ENCODE data around the gene AK9.
"Not testable (repeated sequence)": the region's sequence is repeated elsewhere in the genome, so short reads cannot be mapped to it uniquely, and the experiment has no call there.

AK9 gene

DNA sequence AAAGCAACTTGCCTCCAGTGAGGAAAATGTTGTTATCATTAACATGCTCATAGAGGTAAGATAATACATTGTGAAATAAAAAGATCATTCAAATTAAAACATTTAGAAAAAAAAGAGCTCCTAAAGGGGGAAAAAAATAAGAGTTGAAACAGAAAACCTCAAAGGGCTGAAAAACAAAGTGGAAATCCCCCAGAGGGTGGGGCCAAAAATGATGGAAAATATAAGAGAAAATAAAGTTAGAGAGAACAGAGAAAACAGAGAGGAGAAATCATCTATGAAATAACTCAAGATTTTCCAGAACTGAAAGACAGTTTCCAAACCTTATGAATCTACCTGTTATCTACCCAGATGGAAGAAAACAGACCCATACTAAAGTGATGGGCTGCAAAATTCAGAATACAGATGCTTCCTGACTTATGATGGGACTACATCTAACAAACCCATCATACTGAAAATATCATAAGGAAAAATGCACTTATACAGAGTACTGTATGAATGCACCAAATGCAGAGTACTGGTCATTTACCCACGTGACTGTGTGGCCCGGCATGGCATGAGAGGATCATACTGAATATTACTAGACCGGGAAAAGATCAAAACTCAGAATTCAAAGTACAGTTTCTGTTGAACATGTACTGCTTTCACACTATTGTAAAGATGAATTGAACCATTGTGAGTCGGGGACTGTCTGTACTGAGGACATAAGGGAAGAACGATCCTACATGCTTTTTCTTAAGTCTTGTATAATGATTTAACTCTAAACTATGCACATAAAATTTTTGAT is 212.0 kb downstream of the AK9 start:
- no peak for DNase-seq (ENCODE audit: low spot score)

DNA sequence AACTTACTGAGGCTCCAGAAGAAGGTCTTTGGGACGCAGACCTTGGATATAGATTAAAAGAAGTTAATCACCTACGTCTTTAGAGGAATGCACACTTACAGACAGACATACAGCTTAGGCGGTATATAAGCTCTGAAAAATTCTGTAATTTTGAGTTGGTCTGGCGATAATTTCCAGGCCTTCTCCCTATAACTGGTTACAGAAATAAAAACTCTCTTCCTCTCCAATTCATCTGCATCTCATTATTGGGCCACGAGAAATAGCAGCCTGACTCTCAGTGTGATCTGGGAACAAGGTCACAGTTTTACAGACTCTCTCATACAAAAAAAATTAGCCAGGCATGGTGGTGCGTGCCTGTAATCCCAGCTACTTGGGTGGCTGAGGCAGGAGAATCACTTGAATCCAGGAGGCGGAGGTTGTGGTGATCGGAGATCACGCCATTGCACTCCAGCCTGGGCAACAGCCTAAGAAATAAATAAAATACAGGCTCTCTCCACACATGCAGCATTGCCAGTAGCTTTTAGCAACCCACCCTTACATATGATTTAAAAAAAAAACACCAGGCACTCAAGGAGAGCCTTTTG is 212.7 kb downstream of the AK9 start:
- DNase-seq (ENCODE audit: low spot score), result no peak

DNA sequence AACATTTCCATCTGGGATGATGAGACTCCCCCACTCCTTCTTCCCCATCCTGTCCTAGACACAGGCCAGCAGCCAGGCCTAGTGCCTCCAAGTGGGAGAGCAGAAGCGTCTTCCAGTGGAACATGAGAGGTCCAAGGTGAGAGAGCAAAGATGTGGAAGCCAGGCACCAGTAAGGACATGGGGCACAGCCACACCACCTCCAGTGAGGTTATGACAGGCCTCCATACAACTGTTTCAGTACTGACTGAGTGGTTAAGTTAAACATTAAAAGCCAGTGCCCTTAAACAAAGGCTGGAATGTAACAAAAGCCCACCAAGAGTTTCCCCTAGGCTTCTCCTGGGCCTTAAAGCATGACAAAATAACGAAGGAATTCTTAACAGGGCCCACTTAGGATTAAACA is 213.3 kb downstream of the AK9 start:
- no peak for DNase-seq (ENCODE audit: low spot score)

- no peak for DNase-seq (ENCODE audit: low spot score)
Measured at GRCh38 chr6:109477184-109477583, 213.8 kb downstream of the AK9 start.

DNA sequence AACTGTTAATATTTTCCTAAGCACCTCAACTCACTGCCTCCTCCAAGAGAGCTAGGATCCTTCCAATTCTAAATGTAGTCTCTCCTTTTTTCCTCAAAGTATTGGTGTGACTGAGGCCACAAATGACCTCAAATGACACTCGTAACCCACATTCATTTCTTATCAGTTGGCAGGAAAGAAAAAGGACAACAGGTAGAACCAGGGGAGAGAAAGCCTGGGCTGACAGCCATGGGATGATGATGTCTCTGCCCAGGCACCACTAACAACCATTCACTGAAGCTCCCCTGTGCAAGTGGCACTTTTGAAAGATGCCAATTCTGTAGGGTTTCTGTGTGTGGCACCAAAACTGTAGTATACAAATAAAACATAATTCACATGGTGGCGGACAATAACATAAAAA is 215.4 kb downstream of the AK9 start:
- DNase-seq (ENCODE audit: low spot score), result no peak

DNA sequence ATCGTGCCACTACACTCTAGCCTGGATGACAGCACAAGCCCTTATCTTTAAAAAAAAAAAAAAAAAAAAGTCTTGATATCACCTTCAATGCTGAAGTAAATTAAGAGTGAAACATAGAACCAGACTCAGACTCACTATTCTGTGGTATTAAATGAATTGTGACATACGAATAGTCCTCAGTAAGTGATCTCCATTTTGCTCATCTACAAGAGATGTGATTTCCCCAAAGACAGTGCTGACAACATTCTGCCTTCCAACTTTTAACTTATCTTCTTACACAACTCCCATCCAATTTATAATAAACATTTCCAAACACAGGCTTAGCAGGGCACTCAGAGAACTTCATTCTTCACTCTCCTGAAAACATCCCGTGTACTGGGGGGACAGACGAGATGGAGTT is 216.0 kb downstream of the AK9 start:
- no peak for DNase-seq (ENCODE audit: low spot score)

DNA sequence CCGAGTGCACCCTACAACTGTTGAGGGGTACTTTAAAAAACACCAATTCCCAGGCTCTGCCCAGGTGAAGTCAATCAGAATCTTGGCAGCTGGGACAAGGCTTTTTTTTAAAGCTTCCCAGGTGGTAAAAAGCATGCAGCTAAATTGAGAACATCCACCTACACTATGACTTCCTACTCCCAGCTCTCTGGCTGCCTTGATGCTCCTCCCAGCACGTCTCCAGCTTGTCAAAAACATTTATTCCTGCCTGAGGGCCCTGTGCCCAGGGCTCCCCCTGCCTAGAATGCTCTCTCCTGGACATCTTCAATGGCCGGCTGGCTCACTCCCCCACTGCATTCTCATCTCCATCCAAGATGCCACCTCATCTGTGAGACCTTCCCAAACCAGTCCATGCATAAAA is 217.9 kb downstream of the AK9 start:
- no peak for DNase-seq (ENCODE audit: low spot score)

DNA sequence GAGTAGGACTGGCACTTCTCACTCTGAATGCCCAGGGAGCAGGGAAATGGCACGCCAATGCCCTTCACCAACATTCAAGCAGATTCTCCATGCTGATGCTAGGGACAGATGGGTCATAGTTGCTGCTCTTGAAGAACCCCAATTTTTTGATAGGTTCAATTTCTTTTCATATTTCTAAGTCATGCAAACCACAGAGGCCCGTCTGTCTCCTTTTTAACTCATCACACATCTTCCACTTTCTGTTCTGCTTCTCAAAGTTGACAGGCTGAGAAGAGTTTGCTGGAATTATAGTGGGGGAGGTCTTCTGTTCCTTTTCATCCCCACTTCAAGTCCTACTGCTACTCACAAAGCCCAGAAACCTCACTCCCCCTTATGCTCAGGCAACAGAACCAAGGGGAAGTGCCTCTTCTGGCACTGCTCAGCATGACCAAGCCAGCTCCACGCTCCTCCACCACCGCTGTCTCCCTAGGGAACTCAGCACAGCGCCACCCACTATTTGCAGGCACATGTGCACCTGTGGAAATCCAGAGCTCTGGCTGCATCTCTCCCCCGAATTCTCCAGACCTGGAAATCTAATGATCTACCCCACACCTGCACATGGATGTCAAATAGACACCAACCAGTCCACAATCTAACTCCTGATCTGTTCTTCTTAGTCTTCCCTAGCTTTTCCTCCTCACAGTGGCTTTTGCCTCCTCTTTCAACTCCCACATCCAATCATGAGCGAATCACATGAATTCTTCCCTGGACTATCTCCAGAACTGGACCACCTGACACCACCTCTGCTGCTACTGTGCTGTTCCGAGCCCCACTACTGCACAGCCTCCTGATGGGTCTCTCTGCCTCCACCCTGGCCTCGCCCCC is 218.6 kb downstream of the AK9 start:
- no peak for DNase-seq (ENCODE audit: low spot score)

GRCh38 chr6:109471105-109471810 is 219.7 kb downstream of the AK9 start:
- no peak for DNase-seq (ENCODE audit: low spot score)

- DNase-seq (ENCODE audit: low spot score), result no peak
Measured at GRCh38 chr6:109469591-109470189, 221.3 kb downstream of the AK9 start.

DNA sequence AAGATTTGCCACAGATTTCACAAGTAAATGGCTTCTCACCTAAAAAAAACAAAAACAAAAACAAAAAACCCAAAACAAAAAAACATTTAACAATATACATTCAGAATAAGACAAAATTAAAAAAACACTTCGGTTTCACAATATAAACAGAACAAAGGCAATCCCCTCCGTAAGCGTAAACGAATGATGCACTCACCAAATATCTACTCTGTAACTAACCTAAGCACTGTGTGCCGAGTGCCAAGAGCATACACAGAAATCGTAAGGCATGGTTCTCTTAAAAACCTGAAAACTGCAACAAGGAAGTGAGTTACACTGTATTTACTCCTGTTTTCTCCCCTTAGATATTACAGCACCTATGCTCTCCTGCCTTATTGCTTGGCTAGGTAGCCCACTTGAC is 223.3 kb downstream of the AK9 start:
- no peak for DNase-seq (ENCODE audit: low spot score)

- no peak for DNase-seq (ENCODE audit: low spot score)
Measured at GRCh38 chr6:109466212-109466923, 224.6 kb downstream of the AK9 start.

- no peak for DNase-seq (ENCODE audit: low spot score)
Measured at GRCh38 chr6:109465772-109466171, 225.2 kb downstream of the AK9 start.

DNA sequence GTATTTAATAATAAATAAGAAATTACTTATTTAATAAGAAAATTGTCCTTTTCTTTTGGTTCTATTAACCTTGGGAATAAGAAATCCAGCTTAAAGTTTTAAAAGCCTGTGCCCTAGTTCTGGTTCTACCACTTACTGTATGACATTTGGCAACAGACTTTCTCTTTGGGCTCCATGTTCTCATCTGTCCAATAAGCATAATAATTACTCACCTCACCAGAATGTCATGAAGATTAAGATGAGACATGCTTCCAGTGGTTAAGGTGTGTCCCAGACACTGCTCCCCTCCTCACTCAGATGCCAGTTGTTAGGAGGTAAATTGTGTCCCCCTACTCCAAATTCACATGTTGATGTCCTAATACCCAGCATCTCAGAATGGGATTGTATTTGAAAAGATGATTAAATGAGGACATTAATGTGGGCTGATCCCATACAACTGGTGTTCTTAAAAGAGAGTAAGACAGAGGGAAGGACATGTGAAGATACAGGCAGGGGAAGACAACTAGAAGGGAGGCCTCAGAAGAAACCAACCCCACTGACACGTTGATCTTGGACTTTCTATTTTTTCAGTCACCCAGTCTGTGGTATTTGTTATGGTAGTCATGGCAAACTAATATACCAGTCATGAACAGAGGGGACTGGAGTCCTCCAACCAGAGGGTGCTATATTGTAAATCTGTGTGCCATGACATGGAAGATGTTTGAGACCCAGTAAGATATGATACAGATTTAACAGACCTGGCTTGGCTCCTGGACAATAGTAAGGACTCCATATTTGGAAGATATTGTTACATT is 229.1 kb downstream of the AK9 start:
- no peak for DNase-seq (ENCODE audit: low spot score)

DNA sequence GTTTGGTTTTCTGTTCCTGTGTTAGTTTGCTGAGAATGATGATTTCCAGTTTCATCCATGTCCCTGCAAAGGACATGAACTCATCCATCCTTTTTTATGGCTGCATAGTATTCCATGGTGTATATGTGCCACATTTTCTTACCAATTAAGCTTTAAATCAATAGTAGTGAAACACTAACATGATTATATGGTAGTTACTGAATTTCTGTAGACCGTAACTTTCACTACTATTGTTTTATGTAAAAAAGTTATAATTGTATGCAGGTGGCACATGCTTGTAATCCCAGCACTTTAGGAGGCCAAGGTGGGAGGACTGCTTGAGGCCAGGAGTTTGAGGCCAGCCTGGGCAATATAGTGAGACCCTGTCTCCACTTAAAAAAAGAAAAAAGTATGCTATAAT is 229.8 kb downstream of the AK9 start:
- not testable (repeated sequence) for DNase-seq (ENCODE audit: low spot score)

- no peak for DNase-seq (ENCODE audit: low spot score)
Measured at GRCh38 chr6:109460161-109460829, 230.7 kb downstream of the AK9 start.

DNA sequence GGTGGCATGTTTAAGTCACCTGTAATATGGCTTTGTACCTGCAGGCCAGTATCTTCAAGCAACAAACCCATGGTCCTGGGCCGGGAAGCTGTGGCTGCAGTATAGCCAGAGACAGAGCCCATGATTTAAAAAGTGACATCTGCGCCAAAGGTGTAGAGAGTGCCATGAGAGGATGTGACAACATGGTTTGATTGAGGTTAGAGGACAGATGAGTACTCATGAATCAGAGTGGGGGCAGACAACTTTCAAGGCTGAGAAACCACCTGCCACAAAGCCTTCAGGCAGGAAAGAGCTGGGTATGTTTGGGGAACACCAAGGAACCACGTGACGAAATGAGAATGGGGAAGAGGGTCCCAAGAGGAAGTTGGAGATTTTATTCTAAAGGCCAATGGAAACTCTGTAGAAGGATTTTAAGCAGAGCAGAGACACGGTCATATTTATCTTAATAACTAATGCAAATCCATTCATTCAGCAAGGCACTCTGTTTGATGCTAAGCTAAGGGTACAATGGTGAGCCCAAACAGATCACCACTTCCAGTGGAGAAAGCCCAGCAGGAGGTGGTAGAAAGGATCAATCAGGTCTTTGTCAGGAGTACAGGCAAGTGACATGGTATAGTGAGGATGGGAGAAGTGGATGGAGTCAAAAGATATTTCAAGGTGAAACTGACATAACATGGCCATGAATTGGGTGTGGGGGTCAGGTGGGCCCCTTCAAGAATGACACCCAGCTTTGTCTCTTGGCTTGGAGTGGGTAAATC is 232.0 kb downstream of the AK9 start:
- DNase-seq (ENCODE audit: low spot score), result no peak

DNA sequence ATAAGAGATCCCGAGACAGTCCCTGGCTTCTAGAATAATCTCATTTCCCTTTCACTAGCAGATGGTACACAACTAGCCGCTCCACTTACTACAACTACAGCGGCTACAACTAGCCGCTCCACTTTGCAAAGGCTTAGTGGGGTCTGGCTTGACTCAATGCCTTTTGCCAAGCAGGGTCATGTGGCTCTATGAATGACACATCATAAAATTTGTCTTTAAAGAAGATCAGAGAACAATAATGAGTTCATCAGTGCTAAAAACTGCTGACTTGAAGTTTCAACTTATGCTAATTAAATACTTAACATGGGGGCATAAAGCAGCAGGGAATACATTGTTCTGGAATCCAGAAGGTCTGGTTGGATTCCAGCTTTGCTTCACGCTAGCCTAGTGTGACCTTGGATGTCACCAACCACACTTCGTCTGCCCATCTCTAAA is 233.4 kb downstream of the AK9 start:
- no peak for DNase-seq (ENCODE audit: low spot score)
